Kidney epithelial cell (primary cell): Measurements from ENCODE around the gene SYNE3. TPM values are rescaled to one million over a fixed set of nuclear protein-coding genes. Genes with fewer than 3 reads are reported as not detected.

Experiments used
- DNase-seq: peaks from one replicate; pipeline ENCODE4 v3.0.0-alpha.2; 2010; ENCODE audit warnings: low read depth
- H3K27me3 ChIP-seq: 2 replicates; pipeline ENCODE4 v1.6.0; 2011; ENCODE audit warnings: low read length; ENCODE audit not compliant: control insufficient read depth, insufficient read depth
- H3K36me3 ChIP-seq: 2 replicates; pipeline ENCODE4 v1.5.1; 2011; ENCODE audit warnings: low read length; ENCODE audit not compliant: control insufficient read depth, insufficient read depth
- H3K4me3 ChIP-seq: 2 replicates; pipeline ENCODE4 v1.5.1; 2011; ENCODE audit warnings: low read depth, mild to moderate bottlenecking, control low read depth, low read length
- total RNA-seq: library from RNA; depleted of rRNA; stranded (reverse); fragments of >200 nt; gene quantifications from 2 replicates; pipeline ENCODE4 v1.2.3, GENCODE V29; 2015
- TF ChIP-seq, protein P1 (sequence below): IDR thresholded peaks from 2 replicates; pipeline ENCODE4 v1.5.1; 2011; ENCODE audit warnings: mild to moderate bottlenecking, moderate library complexity, low read length, control low read depth, inconsistent platforms; ENCODE audit not compliant: insufficient read depth, poor library complexity, severe bottlenecking

The SYNE3 gene
- total RNA-seq, 1 donor from 2014 or later = 2.2 TPM

GRCh38 chr14:95485222-95485819, 31.1 kb downstream of the SYNE3 start:
- DNase-seq = no peak
- TF ChIP-seq, protein P1, sequence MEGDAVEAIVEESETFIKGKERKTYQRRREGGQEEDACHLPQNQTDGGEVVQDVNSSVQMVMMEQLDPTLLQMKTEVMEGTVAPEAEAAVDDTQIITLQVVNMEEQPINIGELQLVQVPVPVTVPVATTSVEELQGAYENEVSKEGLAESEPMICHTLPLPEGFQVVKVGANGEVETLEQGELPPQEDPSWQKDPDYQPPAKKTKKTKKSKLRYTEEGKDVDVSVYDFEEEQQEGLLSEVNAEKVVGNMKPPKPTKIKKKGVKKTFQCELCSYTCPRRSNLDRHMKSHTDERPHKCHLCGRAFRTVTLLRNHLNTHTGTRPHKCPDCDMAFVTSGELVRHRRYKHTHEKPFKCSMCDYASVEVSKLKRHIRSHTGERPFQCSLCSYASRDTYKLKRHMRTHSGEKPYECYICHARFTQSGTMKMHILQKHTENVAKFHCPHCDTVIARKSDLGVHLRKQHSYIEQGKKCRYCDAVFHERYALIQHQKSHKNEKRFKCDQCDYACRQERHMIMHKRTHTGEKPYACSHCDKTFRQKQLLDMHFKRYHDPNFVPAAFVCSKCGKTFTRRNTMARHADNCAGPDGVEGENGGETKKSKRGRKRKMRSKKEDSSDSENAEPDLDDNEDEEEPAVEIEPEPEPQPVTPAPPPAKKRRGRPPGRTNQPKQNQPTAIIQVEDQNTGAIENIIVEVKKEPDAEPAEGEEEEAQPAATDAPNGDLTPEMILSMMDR = no peak

DNA sequence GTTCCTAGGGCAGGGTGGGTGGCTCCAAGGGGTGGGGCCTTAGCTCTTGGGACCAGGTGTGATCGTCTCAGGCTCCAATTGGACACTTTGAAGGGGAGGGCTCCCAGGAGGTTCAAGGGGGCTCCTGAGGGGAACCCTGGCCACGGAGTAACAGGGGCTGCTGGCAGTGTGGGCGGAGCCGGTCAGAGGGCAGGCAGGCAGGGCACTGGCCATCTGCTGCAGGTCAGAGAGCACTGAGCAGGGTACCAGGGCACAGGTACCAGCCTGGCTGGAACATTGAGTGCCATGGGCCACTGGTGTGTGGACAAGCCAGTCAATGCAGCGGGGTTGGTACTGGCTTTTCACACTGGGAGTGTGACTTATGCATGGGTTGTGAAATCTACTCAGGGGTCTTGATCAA, 32.2 kb downstream of the SYNE3 start:
- TF ChIP-seq, protein P1 = no peak
- DNase-seq = no peak
- no peak overlapping the region for H3K4me3 ChIP-seq
- H3K27me3 ChIP-seq = no peaks in the 10 kb centered on the region
- no peaks in the 10 kb centered on the region for H3K36me3 ChIP-seq

More at GRCh38 chr14:95485222-95485819, 31.1 kb downstream of the SYNE3 start:
- Histone ChIP-seq H3K36me3 (no peaks in the 10 kb centered on the region), H3K4me3 (no peak overlapping the region), H3K27me3 (no peaks in the 10 kb centered on the region)

- DNase-seq = peak; percentile 83
- Histone ChIP-seq H3K36me3 (no peaks in the 10 kb centered on the region), H3K4me3 (no peak overlapping the region), H3K27me3 (no peaks in the 10 kb centered on the region)
- TF ChIP-seq, protein P1 = no peak
Measured at GRCh38 chr14:95483309-95484165, 32.9 kb downstream of the SYNE3 start.

DNA sequence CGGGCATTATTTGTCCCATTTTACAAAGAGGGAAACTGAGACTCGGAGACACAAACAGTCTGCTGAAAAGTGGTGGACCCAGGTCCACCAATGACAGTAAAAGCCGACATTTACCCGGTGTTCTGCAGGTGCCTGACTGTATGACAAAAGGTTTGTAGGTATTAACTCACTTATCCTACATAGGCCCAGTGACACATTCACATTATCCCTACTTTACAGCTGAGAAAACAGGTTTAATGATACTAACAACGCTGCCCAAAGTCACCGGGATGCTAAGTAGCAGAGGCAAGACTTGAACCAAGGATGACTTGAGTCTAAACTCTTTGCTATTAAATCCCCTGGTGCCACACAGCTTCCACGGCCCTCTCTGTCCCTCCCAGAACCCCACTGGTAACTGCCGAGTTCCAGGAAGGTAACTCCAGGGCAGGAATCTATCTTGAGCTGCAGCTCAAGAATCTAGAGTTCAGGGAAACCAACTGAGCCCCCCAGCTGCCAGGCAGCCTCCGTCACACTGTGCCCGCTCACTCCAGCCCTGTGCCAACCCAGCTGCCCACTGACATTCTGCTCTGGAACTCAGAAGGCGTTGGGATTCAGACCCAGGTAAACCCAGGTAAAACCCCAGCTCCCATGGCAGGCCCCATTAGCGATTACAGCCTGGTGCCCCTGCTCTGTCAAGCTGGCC, 33.7 kb downstream of the SYNE3 start:
- no peak for DNase-seq
- Histone ChIP-seq H3K27me3 (no peaks in the 10 kb centered on the region), H3K4me3 (no peak overlapping the region), H3K36me3 (no peaks in the 10 kb centered on the region)
- TF ChIP-seq, protein P1 = no peak

DNA sequence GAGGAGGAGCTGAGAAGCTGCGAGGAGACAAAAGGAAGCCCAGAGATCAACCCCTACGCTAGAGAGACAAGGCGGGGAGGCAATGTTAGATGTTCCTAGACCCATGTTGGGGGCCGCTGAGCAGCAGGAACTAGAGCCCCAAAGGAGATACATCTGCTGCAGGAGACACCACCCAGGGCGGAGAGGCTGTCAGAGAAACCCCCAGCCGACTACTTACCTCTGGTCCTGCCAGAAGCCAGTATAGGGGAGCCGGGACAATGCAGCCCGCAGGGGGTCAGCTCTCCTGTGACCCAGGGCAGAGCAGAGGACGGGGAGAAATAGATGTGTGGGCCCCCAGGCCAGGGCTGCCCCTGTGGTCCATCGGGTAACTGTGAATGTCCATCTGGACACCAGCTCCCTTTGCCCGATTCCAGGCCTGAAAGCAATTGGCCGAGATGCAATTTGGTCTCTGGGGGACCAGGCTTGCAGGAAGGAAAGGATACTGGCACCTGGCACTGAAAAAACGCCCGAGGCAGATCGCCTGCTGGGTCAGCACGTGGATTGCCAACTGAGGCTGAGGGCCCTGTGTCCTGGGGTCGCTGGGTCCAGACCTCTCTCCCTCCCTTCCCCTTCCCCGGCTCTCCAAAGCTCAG, 34.9 kb downstream of the SYNE3 start:
- H3K27me3 ChIP-seq = no peaks in the 10 kb centered on the region
- no peak for DNase-seq
- no peak overlapping the region for H3K4me3 ChIP-seq
- TF ChIP-seq, protein P1 = no peak
- H3K36me3 ChIP-seq = no peaks in the 10 kb centered on the region
